ENCODE results near the gene WDR59.

DNA sequence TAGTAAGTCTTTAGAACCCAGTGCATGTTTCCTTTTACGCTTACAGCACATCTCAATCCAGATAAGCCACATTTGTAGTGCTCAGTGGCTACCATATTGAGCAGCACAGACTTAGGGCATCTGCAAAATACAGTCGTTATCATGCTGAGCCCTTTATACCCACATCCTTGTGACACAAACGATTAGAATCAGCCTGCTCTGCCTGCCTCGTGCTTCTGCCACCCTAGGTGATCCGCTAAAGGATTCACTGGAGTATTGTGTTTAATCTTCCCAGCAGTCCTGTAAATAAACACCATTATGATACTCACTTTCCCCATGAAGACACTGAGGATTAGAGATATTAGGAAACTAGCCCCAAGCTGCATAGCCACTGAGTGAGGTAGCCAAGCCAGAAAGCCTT, 159.0 kb downstream of the WDR59 start:
- TF ChIP-seq FOXK2 (IDR thresholded peaks at IDR 0.05) (no peak), BHLHE40 (IDR thresholded peaks at IDR 0.05; ENCODE audit: borderline replicate concordance) (no peak), FOXM1 (IDR thresholded peaks at IDR 0.05; ENCODE audit: borderline replicate concordance) (no peak), ARNT (IDR thresholded peaks at IDR 0.05) (no peak), SP1 (IDR thresholded peaks at IDR 0.05) (no peak), ZNF384 (IDR thresholded peaks at IDR 0.05) (no peak)
